ENCODE measurements around the gene SATB2.

Gene SATB2

DNA sequence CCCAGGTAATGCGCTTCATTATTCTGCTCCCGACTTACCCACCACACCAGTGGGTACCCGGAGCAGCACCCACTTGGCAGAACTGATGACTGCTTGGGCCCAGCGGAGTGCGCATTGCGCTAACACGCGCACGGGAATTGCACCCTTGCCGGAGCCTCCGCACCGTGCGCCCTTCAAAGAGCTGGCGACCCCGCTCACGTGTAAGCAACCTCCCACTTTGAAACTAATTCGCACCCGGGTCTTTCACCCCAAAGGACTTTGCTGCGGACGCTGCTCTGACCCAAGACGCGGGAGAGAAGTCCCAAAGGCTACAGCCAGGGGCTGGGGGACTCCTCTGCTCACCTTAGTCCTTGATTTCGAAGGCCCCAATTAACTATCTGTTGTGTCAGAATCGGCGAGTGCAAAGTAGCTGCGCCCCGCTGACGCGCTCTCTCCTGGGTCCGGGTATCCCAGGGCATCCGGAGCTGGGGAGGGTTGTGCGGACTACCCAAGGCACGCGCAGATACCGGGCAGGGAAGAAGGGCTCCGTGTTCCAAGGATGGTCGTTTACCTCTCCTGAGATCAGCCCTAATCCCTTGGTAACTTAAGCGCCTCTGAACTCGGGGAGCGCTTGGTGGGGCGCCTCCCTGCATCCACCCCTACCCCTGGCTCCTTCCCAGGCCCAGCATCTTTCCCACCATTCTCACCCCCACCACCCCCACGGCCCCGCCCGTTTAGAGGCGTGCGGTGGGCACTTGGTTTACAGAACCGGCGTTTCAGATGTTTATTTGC, 13.1 kb upstream of the SATB2 start:
- Histone ChIP-seq H3K9ac (ENCODE audit: low read depth, low read length) (no peak overlapping the region), H3K36me3 (ENCODE audit: insufficient read depth, low read length) (no peaks in the 10 kb centered on the region), H2AFZ (ENCODE audit: low read depth, low read length) (no peak overlapping the region), H3K4me3 (ENCODE audit: low read depth in 1 of 2, low read length in 2 of 2) (no peak overlapping the region), H3K27me3 (ENCODE audit: insufficient read depth, low read length, poor library complexity) (peaks cover 8% of the 10 kb centered on the region), H3K4me2 (ENCODE audit: insufficient read depth, low read length) (no peak overlapping the region), H3K4me1 (ENCODE audit: insufficient read depth, low read length) (no peaks in the 10 kb centered on the region), H4K20me1 (ENCODE audit: insufficient read depth, low read length) (no peaks in the 10 kb centered on the region), H3K79me2 (ENCODE audit: insufficient read depth, low read length) (no peaks in the 10 kb centered on the region), H3K27ac (ENCODE audit: low read length) (no peak overlapping the region), H3K9me3 (ENCODE audit: insufficient read depth, low read length, severe bottlenecking) (no peaks in the 10 kb centered on the region)
- TF ChIP-seq, protein P1, sequence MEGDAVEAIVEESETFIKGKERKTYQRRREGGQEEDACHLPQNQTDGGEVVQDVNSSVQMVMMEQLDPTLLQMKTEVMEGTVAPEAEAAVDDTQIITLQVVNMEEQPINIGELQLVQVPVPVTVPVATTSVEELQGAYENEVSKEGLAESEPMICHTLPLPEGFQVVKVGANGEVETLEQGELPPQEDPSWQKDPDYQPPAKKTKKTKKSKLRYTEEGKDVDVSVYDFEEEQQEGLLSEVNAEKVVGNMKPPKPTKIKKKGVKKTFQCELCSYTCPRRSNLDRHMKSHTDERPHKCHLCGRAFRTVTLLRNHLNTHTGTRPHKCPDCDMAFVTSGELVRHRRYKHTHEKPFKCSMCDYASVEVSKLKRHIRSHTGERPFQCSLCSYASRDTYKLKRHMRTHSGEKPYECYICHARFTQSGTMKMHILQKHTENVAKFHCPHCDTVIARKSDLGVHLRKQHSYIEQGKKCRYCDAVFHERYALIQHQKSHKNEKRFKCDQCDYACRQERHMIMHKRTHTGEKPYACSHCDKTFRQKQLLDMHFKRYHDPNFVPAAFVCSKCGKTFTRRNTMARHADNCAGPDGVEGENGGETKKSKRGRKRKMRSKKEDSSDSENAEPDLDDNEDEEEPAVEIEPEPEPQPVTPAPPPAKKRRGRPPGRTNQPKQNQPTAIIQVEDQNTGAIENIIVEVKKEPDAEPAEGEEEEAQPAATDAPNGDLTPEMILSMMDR (IDR thresholded peaks at IDR 0.05; ENCODE audit: borderline replicate concordance, extremely low read depth, low read length, poor library complexity, severe bottlenecking), result no peak
- TF ChIP-seq EZH2 (IDR thresholded peaks at IDR 0.05; ENCODE audit: borderline replicate concordance, low read depth, low read length, severe bottlenecking), result no peak
- DNase-seq, result no peak
- no peak for ATAC-seq (ENCODE audit: insufficient read depth, low read depth)

DNA sequence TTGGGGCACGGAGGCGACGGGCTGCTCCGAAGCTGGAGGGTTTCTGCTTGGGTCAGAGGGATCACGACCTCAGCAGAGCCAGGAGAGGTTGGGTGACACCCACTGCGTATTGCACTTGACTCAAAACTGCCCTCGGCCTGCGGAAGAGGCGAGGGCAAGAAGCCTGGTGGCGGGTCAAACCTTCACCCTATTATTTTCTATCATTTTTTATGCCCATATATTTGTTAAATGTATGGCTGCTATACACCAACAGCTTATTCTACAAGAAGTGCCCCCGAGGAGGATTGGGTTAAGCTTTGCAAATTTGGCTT, 12.6 kb upstream of the SATB2 start:
- Histone ChIP-seq H3K27ac (ENCODE audit: low read length) (no peak overlapping the region), H3K36me3 (ENCODE audit: insufficient read depth, low read length) (no peaks in the 10 kb centered on the region), H3K9ac (ENCODE audit: low read depth, low read length) (no peak overlapping the region), H4K20me1 (ENCODE audit: insufficient read depth, low read length) (no peaks in the 10 kb centered on the region), H2AFZ (ENCODE audit: low read depth, low read length) (no peak overlapping the region), H3K4me3 (ENCODE audit: low read depth in 1 of 2, low read length in 2 of 2) (no peak overlapping the region), H3K79me2 (ENCODE audit: insufficient read depth, low read length) (no peaks in the 10 kb centered on the region), H3K27me3 (ENCODE audit: insufficient read depth, low read length, poor library complexity) (peaks cover 9% of the 10 kb centered on the region), H3K9me3 (ENCODE audit: insufficient read depth, low read length, severe bottlenecking) (no peaks in the 10 kb centered on the region), H3K4me1 (ENCODE audit: insufficient read depth, low read length) (no peaks in the 10 kb centered on the region), H3K4me2 (ENCODE audit: insufficient read depth, low read length) (no peak overlapping the region)
- DNase-seq (no peak), ATAC-seq (ENCODE audit: insufficient read depth, low read depth) (no peak)
- TF ChIP-seq EZH2 (IDR thresholded peaks at IDR 0.05; ENCODE audit: borderline replicate concordance, low read depth, low read length, severe bottlenecking), result no peak
- TF ChIP-seq, protein P1 (IDR thresholded peaks at IDR 0.05; ENCODE audit: borderline replicate concordance, extremely low read depth, low read length, poor library complexity, severe bottlenecking), result no peak

DNA sequence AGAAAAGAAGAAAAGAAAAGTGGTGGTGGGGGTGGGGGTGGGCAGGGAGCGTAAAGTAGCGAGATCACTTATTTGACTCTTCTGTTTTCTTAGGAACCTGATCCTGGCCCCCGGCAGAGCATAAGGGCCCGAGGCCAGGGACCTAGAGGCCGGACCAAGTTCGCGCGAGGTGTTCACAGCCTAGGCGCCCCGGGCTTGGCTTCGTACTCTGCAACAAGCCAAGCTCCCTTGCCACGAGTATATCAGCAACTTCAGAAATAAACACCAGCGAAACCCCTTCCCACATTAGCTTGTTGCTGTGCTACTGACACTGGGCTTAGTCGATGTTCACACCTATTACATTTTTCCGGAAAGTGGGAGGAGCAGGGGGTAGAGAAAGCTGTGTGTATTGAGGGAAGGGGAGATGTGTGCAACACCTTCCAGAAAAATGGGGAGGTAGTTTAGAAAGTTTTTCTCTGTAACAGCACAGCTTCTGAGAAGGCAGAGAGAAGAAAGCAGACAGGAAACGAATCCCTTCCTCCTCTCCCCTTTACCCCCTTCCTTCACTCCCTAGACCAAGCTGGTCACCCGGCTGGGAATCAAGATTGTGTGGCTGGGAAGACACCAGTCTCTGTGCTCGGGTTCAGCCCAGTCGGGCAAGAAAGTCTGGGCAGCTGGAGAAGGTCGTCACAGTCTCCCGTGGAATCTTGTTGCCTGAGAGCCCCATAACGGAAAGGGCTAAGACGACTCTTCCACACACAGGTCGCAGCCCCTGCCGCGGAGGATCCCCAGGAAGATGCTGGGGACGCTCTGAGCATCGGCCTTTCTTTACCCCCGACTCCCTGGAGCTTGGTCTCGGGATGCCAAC, 12.0 kb upstream of the SATB2 start:
- Histone ChIP-seq H3K36me3 (ENCODE audit: insufficient read depth, low read length) (no peaks in the 10 kb centered on the region), H3K4me1 (ENCODE audit: insufficient read depth, low read length) (no peaks in the 10 kb centered on the region), H2AFZ (ENCODE audit: low read depth, low read length) (no peak overlapping the region), H3K4me2 (ENCODE audit: insufficient read depth, low read length) (no peak overlapping the region), H3K27me3 (ENCODE audit: insufficient read depth, low read length, poor library complexity) (peaks cover 9% of the 10 kb centered on the region), H3K9ac (ENCODE audit: low read depth, low read length) (no peak overlapping the region), H3K79me2 (ENCODE audit: insufficient read depth, low read length) (no peaks in the 10 kb centered on the region), H3K27ac (ENCODE audit: low read length) (no peak overlapping the region), H4K20me1 (ENCODE audit: insufficient read depth, low read length) (no peaks in the 10 kb centered on the region), H3K9me3 (ENCODE audit: insufficient read depth, low read length, severe bottlenecking) (no peaks in the 10 kb centered on the region), H3K4me3 (ENCODE audit: low read depth in 1 of 2, low read length in 2 of 2) (no peak overlapping the region)
- TF ChIP-seq EZH2 (IDR thresholded peaks at IDR 0.05; ENCODE audit: borderline replicate concordance, low read depth, low read length, severe bottlenecking), result no peak
- TF ChIP-seq, protein P1 (IDR thresholded peaks at IDR 0.05; ENCODE audit: borderline replicate concordance, extremely low read depth, low read length, poor library complexity, severe bottlenecking), result no peak
- DNase-seq (no peak), ATAC-seq (ENCODE audit: insufficient read depth, low read depth) (no peak)
